Aorta (tissue), 5 donors: Measurements from ENCODE around the gene KCNJ15. TPM values are rescaled to one million over a fixed set of nuclear protein-coding genes. Genes with fewer than 3 reads are reported as not detected.

Experiments used
- ATAC-seq: fragments of 200-7000 bp; cut with Tn5 transposase; one replicate; pipeline ENCODE4 v1.9.1; 2022; ENCODE audit warnings: moderate library complexity; ENCODE audit not compliant: low FRiP score
- DNase-seq, 2 donors: peaks; one replicate each; pipeline ENCODE4 v3.0.0-alpha.2; 2020
- H3K27ac ChIP-seq, 2 donors: one replicate each; pipeline ENCODE4 v1.5.1; 2013; ENCODE audit warnings: low read length in 2 of 2, mild to moderate bottlenecking in 2 of 2, moderate library complexity in 2 of 2, control low read depth in 1 of 2, inconsistent platforms in 1 of 2, low read depth in 1 of 2
- H3K27me3 ChIP-seq, 2 donors: one replicate each; pipeline ENCODE4 v1.6.1; 2013; ENCODE audit warnings: control low read depth in 1 of 2, low read length in 1 of 2, mild to moderate bottlenecking in 1 of 2, moderate library complexity in 1 of 2; ENCODE audit not compliant: insufficient read depth in 2 of 2, control insufficient read depth in 1 of 2
- H3K36me3 ChIP-seq, 2 donors: one replicate each; pipeline ENCODE4 v1.6.1; 2013; ENCODE audit warnings: control low read depth in 1 of 2, low read length in 1 of 2, mild to moderate bottlenecking in 1 of 2; ENCODE audit not compliant: insufficient read depth in 2 of 2, control insufficient read depth in 1 of 2
- H3K4me1 ChIP-seq, 2 donors: one replicate each; pipeline ENCODE4 v1.6.1; 2013; ENCODE audit warnings: low read length in 2 of 2, control low read depth in 1 of 2, mild to moderate bottlenecking in 1 of 2, moderate library complexity in 1 of 2; ENCODE audit not compliant: insufficient read depth in 2 of 2, control insufficient read depth in 1 of 2
- H3K4me3 ChIP-seq, 2 donors: one replicate each; pipeline ENCODE4 v1.5.1; 2013; ENCODE audit warnings: low read length in 2 of 2, control low read depth in 1 of 2, mild to moderate bottlenecking in 1 of 2
- H3K9me3 ChIP-seq: one replicate; pipeline ENCODE4 v1.6.1; 2013; ENCODE audit warnings: mild to moderate bottlenecking, low read length; ENCODE audit not compliant: control insufficient read depth
- WGBS, 2 donors: extraction: QIAGEN DNeasy Blood & Tissue Kit; methylation state at CpG; one replicate each; pipeline ENCODE4 v1.1.7; 2013; 5-methylcytosine and 5-hydroxymethylcytosine counted together
- intact Hi-C, 2 donors: fragments of 100-400 bp; cut with DNase I; formaldehyde crosslinking; loops; one replicate each; pipeline versions ENCODE4 v1.14.2 to v1.15.0; 2022
- polyA plus RNA-seq, 2 donors: library from polyadenylated mRNA; stranded (reverse); fragments of 200-250 nt; gene quantifications; one replicate each; pipeline ENCODE4 v1.2.3, GENCODE V29; 2013
- total RNA-seq, 2 donors: library from RNA; stranded (reverse); fragmentation: NEBNext Ultra II Directional; extraction: Animal tissue kit (Norgen Biotek cat#: 25700); gene quantifications; one replicate each; pipeline ENCODE4 v1.2.1, GENCODE V29; 2021
- donor health status: healthy with polysubstance abuse.
- donor health status: Bipolar disorder and iron deficiency.
- donor health status: DM: no; HTN: no; CAD: no.
- donor health status: DM: no; HTN: no; CAD: no.
- donor health status: DM: yes; HTN: yes; CAD: no.

The KCNJ15 gene
- total and polyA plus RNA-seq, 4 donors, result 0.05 to 2.7 (median 1.5) TPM

GRCh38 chr21:38303300-38303699 is 46.5 kb downstream of the KCNJ15 start:
- WGBS, 2 donors, result 9 to 13% methylated on average over 3 of the region's 3 CpGs
- intact Hi-C loops, result loop anchor here (5.0 to 10.0 kb wide), 3 partner anchors 39 to 58 kb away; no protein-coding TSS in a partner anchor
- Histone ChIP-seq H3K27me3 (no peaks in the 10 kb centered on the region), H3K36me3 (no peaks in the 10 kb centered on the region), H3K4me1 (peaks cover 2 to 5% of the 10 kb centered on the region in 2 donors), H3K27ac (no peak overlapping the region), H3K4me3 (no peak overlapping the region), H3K9me3 (no peaks in the 10 kb centered on the region)
- peak; percentile 92 for ATAC-seq
- DNase-seq, result peak; percentile 83

GRCh38 chr21:38306433-38307141 is 49.8 kb downstream of the KCNJ15 start:
- no peak overlapping the region for H3K4me3 ChIP-seq
- no peak overlapping the region for H3K27ac ChIP-seq
- ATAC-seq (no peak), DNase-seq (no peak)
- WGBS, 2 donors, result 10 to 13% methylated on average over 7 of the region's 7 CpGs
- peaks cover 2 to 5% of the 10 kb centered on the region in 2 donors for H3K4me1 ChIP-seq
- no peaks in the 10 kb centered on the region for H3K27me3 ChIP-seq
- no peaks in the 10 kb centered on the region for H3K36me3 ChIP-seq
- intact Hi-C loops, result loop anchor here (5.0 to 10.0 kb wide), 3 partner anchors 36 to 62 kb away; no protein-coding TSS in a partner anchor
- H3K9me3 ChIP-seq, result no peaks in the 10 kb centered on the region

- intact Hi-C loops, result loop anchor here (5.0 to 10.0 kb wide), 3 partner anchors 34 to 63 kb away; no protein-coding TSS in a partner anchor
- H3K36me3 ChIP-seq, result no peaks in the 10 kb centered on the region
- no peaks in the 10 kb centered on the region for H3K9me3 ChIP-seq
- ATAC-seq (peak; percentile 78), DNase-seq (no peak)
- no peak overlapping the region for H3K4me3 ChIP-seq
- WGBS, 2 donors, result 78 to 84% methylated on average over 7 of the region's 7 CpGs
- H3K4me1 ChIP-seq, result peaks cover 2 to 5% of the 10 kb centered on the region in 2 donors
- H3K27me3 ChIP-seq, result no peaks in the 10 kb centered on the region
- H3K27ac ChIP-seq, result peak overlapping the region in 1 of 2 donors; percentile 30
Measured at GRCh38 chr21:38307771-38308531, 51.2 kb downstream of the KCNJ15 start.

GRCh38 chr21:38308532-38309119 is 51.8 kb downstream of the KCNJ15 start:
- H3K27ac ChIP-seq, result no peak overlapping the region
- WGBS, 2 donors, result 23 to 30% methylated on average over 9 of the region's 9 CpGs

GRCh38 chr21:38310646-38311485 is 54.1 kb downstream of the KCNJ15 start:
- intact Hi-C loops, result no loop called here
- no peak overlapping the region for H3K4me3 ChIP-seq
- ATAC-seq, result no peak

More at GRCh38 chr21:38308532-38309119, 51.8 kb downstream of the KCNJ15 start:
- peaks cover 2 to 5% of the 10 kb centered on the region in 2 donors for H3K4me1 ChIP-seq
- no peak overlapping the region for H3K4me3 ChIP-seq
- intact Hi-C loops, result loop anchor here (5.0 to 10.0 kb wide), 3 partner anchors 34 to 64 kb away; no protein-coding TSS in a partner anchor
- H3K27me3 ChIP-seq, result no peaks in the 10 kb centered on the region
- ATAC-seq (peak; percentile 89), DNase-seq (no peak)
- no peaks in the 10 kb centered on the region for H3K9me3 ChIP-seq
- H3K36me3 ChIP-seq, result no peaks in the 10 kb centered on the region

GRCh38 chr21:38311765-38312164 is 55.0 kb downstream of the KCNJ15 start:
- intact Hi-C loops, result no loop called here
- Histone ChIP-seq H3K27ac (no peak overlapping the region), H3K4me3 (no peak overlapping the region), H3K36me3 (no peaks in the 10 kb centered on the region), H3K27me3 (no peaks in the 10 kb centered on the region), H3K4me1 (peaks cover 2% of the 10 kb centered on the region in 2 donors), H3K9me3 (no peaks in the 10 kb centered on the region)
- WGBS, 2 donors, result 89% methylated on average over 6 of the region's 6 CpGs
- DNase-seq (no peak), ATAC-seq (no peak)

More at GRCh38 chr21:38310646-38311485, 54.1 kb downstream of the KCNJ15 start:
- H3K9me3 ChIP-seq, result no peaks in the 10 kb centered on the region
- DNase-seq, result no peak
- H3K27me3 ChIP-seq, result no peaks in the 10 kb centered on the region
- H3K27ac ChIP-seq, result no peak overlapping the region
- 95 to 96% methylated on average over 9 of the region's 9 CpGs for WGBS, 2 donors
- peaks cover 2 to 5% of the 10 kb centered on the region in 2 donors for H3K4me1 ChIP-seq
- H3K36me3 ChIP-seq, result no peaks in the 10 kb centered on the region

GRCh38 chr21:38312822-38313221 is 56.0 kb downstream of the KCNJ15 start:
- Histone ChIP-seq H3K27ac (no peak overlapping the region), H3K27me3 (no peaks in the 10 kb centered on the region), H3K9me3 (no peaks in the 10 kb centered on the region), H3K4me3 (no peak overlapping the region), H3K36me3 (no peaks in the 10 kb centered on the region), H3K4me1 (no peaks in the 10 kb centered on the region)
- WGBS, 2 donors, result 93 to 94% methylated on average over 1 of the region's 1 CpG
- no peak for ATAC-seq
- intact Hi-C loops, result no loop called here
- no peak for DNase-seq

GRCh38 chr21:38314558-38314957 is 57.8 kb downstream of the KCNJ15 start:
- H3K4me3 ChIP-seq, result no peak overlapping the region
- no peak overlapping the region for H3K27ac ChIP-seq
- H3K4me1 ChIP-seq, result no peaks in the 10 kb centered on the region
- intact Hi-C loops, result no loop called here
- H3K36me3 ChIP-seq, result no peaks in the 10 kb centered on the region
- 90 to 95% methylated on average over 3 of the region's 3 CpGs for WGBS, 2 donors
- DNase-seq, result no peak
- no peak for ATAC-seq
- no peaks in the 10 kb centered on the region for H3K9me3 ChIP-seq
- H3K27me3 ChIP-seq, result no peaks in the 10 kb centered on the region
